Liver (tissue), 9 donors: ENCODE results near the gene LPA. TPM values are rescaled to one million over a fixed set of nuclear protein-coding genes. Genes with fewer than 3 reads are reported as not detected.

ENCODE experiments used
- DNase-seq: peaks from one replicate; pipeline ENCODE4 v3.0.0-alpha.2; 2017; ENCODE audit warnings: low spot score
- H3K27ac ChIP-seq, 2 donors: one replicate each; pipeline ENCODE4 v1.7.0; 2013; ENCODE audit warnings: inconsistent platforms in 2 of 2, low read length in 2 of 2, control low read depth in 1 of 2, low read depth in 1 of 2, mild to moderate bottlenecking in 1 of 2
- H3K27me3 ChIP-seq, 4 donors: one replicate each; pipeline versions ENCODE4 v1.6.1 to v1.7.0; 2013; ENCODE audit warnings: low read length in 3 of 4, inconsistent platforms in 1 of 4, mild to moderate bottlenecking in 1 of 4, moderate library complexity in 1 of 4; ENCODE audit not compliant: control insufficient read depth in 4 of 4, insufficient read depth in 4 of 4
- H3K36me3 ChIP-seq, 4 donors: one replicate each; pipeline versions ENCODE4 v1.6.1 to v1.7.0; 2013; ENCODE audit warnings: low read length in 3 of 4, mild to moderate bottlenecking in 3 of 4, low read depth in 1 of 4, moderate library complexity in 1 of 4; ENCODE audit not compliant: control insufficient read depth in 4 of 4, insufficient read depth in 3 of 4
- H3K4me1 ChIP-seq, 4 donors: one replicate each; pipeline versions ENCODE4 v1.6.1 to v1.7.0; 2013; ENCODE audit warnings: low read length in 3 of 4, mild to moderate bottlenecking in 3 of 4, moderate library complexity in 1 of 4; ENCODE audit not compliant: control insufficient read depth in 4 of 4, insufficient read depth in 4 of 4
- H3K4me3 ChIP-seq, 3 donors: one replicate each; pipeline versions ENCODE4 v1.6.1 to v1.7.0; 2013; ENCODE audit warnings: low read length in 3 of 3, control low read depth in 1 of 3, low read depth in 1 of 3, mild to moderate bottlenecking in 1 of 3
- H3K9ac ChIP-seq, 2 donors: one replicate each; pipeline ENCODE4 v1.7.0; 2013; ENCODE audit warnings: low read length in 2 of 2, mild to moderate bottlenecking in 2 of 2, moderate library complexity in 2 of 2, control low read depth in 1 of 2, low read depth in 1 of 2
- H3K9me3 ChIP-seq, 4 donors: one replicate each; pipeline versions ENCODE4 v1.6.1 to v1.7.0; 2013; ENCODE audit warnings: low read length in 3 of 4; ENCODE audit not compliant: control insufficient read depth in 4 of 4
- EGR1 ChIP-seq, 2 donors: IDR thresholded peaks; 2 replicates each; pipeline ENCODE4 v1.6.1; 2016 to 2018; ENCODE audit warnings: antibody characterized with exemption in 2 of 2, low read depth in 2 of 2
- FOXA1 ChIP-seq: IDR thresholded peaks from 2 replicates; pipeline ENCODE4 v1.6.1; 2016; ENCODE audit warnings: antibody characterized with exemption
- FOXA2 ChIP-seq: IDR thresholded peaks from 2 replicates; pipeline ENCODE4 v1.6.1; 2016; ENCODE audit warnings: antibody characterized with exemption
- GABPA ChIP-seq, 2 donors: IDR thresholded peaks in 1 of 2; conservative IDR thresholded peaks in 1 of 2; 2 replicates each; pipeline ENCODE4 v1.6.1; 2016; ENCODE audit warnings: antibody characterized with exemption in 2 of 2, mild to moderate bottlenecking in 1 of 2, moderate library complexity in 1 of 2
- HNF4A ChIP-seq, 2 donors: conservative IDR thresholded peaks; 2 replicates each; pipeline ENCODE4 v1.6.1; 2016; ENCODE audit warnings: antibody characterized with exemption in 2 of 2, mild to moderate bottlenecking in 2 of 2
- HNF4G ChIP-seq: IDR thresholded peaks from 2 replicates; pipeline ENCODE4 v1.6.1; 2016; ENCODE audit warnings: antibody characterized with exemption
- JUND ChIP-seq, 2 donors: IDR thresholded peaks; 2 replicates each; pipeline ENCODE4 v1.6.1; 2016; ENCODE audit warnings: antibody characterized with exemption in 2 of 2
- NR2F2 ChIP-seq: IDR thresholded peaks from 2 replicates; pipeline ENCODE4 v1.6.1; 2016; ENCODE audit warnings: antibody characterized with exemption
- RAD21 ChIP-seq, 2 donors: IDR thresholded peaks; 2 replicates each; pipeline ENCODE4 v1.6.1; 2016; ENCODE audit warnings: antibody characterized with exemption in 2 of 2, mild to moderate bottlenecking in 2 of 2
- RXRA ChIP-seq, 2 donors: IDR thresholded peaks; 2 replicates each; pipeline ENCODE4 v1.6.1; 2017 to 2018; ENCODE audit warnings: antibody characterized with exemption in 2 of 2, mild to moderate bottlenecking in 1 of 2
- SP1 ChIP-seq: IDR thresholded peaks from 2 replicates; pipeline ENCODE4 v1.6.1; 2018; ENCODE audit warnings: antibody characterized with exemption, mild to moderate bottlenecking
- TAF1 ChIP-seq: conservative IDR thresholded peaks from 2 replicates; pipeline ENCODE4 v1.6.1; 2016; ENCODE audit warnings: antibody characterized with exemption, mild to moderate bottlenecking
- YY1 ChIP-seq: IDR thresholded peaks from 2 replicates; pipeline ENCODE4 v1.6.1; 2016; ENCODE audit warnings: antibody characterized with exemption, mild to moderate bottlenecking
- WGBS: extraction: QIAGEN DNeasy Blood & Tissue Kit; methylation state at CpG from one replicate; pipeline ENCODE4 v1.1.7; 2013; 5-methylcytosine and 5-hydroxymethylcytosine counted together
- polyA plus RNA-seq, 2 donors: library from polyadenylated mRNA; stranded (reverse) in 1 of 2; unstranded in 1 of 2; fragments of 200-250 nt in 1 of 2; fragments of >200 nt in 1 of 2; fragmentation: Nextera tagmentation in 1 of 2; extraction: Ambion mirVana in 1 of 2; gene quantifications; one replicate each; pipeline versions ENCODE4 v1.2.1 to v1.2.3, GENCODE V29; 2013 to 2015
- total RNA-seq, 2 donors: library from RNA; depleted of rRNA; stranded (reverse); fragments of >200 nt; gene quantifications; one replicate each; pipeline ENCODE4 v1.2.3, GENCODE V29; 2014
- TF ChIP-seq, protein P1 (sequence below): fragments of 150-350 bp; IDR thresholded peaks from 2 replicates; pipeline ENCODE4 v1.5.1; 2017; ENCODE audit warnings: improper control_type of control experiment, low read depth, low read length; ENCODE audit not compliant: missing input control
- TF ChIP-seq, protein P2 (sequence below): IDR thresholded peaks from 2 replicates; pipeline ENCODE4 v1.6.1; 2016; ENCODE audit warnings: antibody characterized with exemption
- TF ChIP-seq, protein P3 (sequence below): IDR thresholded peaks from 2 replicates; pipeline ENCODE4 v1.6.1; 2016; ENCODE audit warnings: antibody characterized with exemption, mild to moderate bottlenecking
- TF ChIP-seq, protein P4 (sequence below): IDR thresholded peaks from 2 replicates; pipeline ENCODE4 v1.6.1; 2016; ENCODE audit warnings: antibody characterized with exemption
- TF ChIP-seq, protein P5 (sequence below): IDR thresholded peaks from 2 replicates; pipeline ENCODE4 v1.6.1; 2016; ENCODE audit warnings: antibody characterized with exemption
- donor health status: healthy.
- donor health status: healthy.
- donor health status: healthy.
- donor health status: healthy.
- donor health status: healthy.

LPA gene
- total and polyA plus RNA-seq, 4 donors: 7.9 to 62.8 (median 23.9) TPM

DNA sequence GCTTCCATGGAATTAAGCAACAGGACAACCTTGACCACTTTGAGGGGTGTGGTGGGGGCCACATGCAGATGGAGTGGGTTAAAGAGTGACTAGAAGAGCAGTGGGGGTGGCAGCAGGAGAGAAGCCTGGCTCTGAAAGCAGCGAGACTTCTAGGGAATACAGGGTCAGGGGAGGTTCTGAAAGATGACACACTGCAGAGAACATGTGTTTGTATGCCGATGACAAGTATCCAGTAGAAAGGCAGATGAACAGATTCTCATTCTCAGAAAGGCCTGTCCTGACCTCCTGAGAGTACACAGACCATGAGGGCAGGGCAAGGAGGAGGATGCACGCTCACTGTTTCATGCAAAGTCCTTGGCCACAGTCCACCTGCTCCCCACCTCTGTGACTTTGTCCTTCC, 2.9 kb downstream of the LPA start:
- DNase-seq: no peak
- Histone ChIP-seq H3K9ac (no peak overlapping the region), H3K27ac (peak overlapping the region; percentile 48 to 59), H3K36me3 (no peaks in the 10 kb centered on the region), H3K4me1 (peaks cover 6 to 36% (median 28%) of the 10 kb centered on the region in 4 donors), H3K27me3 (no peaks in the 10 kb centered on the region), H3K4me3 (no peak overlapping the region), H3K9me3 (no peaks in the 10 kb centered on the region)
- 21% methylated on average over 3 of the region's 3 CpGs for WGBS
- TF ChIP-seq EGR1 (IDR thresholded peaks at IDR 0.05; ENCODE audit: low read depth in 2 of 2) (peak in 1 of 2 donors; percentile 42), JUND (IDR thresholded peaks at IDR 0.05) (no peak), RXRA (IDR thresholded peaks at IDR 0.05) (peak; percentile 85 to 94), FOXA1 (no peak), FOXA2 (no peak), NR2F2 (no peak), SP1 (peak; percentile 62), GABPA (IDR thresholded peaks at IDR 0.05 in 1 of 2, conservative IDR thresholded peaks at IDR 0.05 in 1 of 2) (no peak), TAF1 (no peak), HNF4A (conservative IDR thresholded peaks at IDR 0.05) (peak; percentile 57 to 71), HNF4G (no peak), RAD21 (IDR thresholded peaks at IDR 0.05) (peak in 1 of 2 donors; percentile 2), YY1 (peak; percentile 13)
- TF ChIP-seq, protein P1, sequence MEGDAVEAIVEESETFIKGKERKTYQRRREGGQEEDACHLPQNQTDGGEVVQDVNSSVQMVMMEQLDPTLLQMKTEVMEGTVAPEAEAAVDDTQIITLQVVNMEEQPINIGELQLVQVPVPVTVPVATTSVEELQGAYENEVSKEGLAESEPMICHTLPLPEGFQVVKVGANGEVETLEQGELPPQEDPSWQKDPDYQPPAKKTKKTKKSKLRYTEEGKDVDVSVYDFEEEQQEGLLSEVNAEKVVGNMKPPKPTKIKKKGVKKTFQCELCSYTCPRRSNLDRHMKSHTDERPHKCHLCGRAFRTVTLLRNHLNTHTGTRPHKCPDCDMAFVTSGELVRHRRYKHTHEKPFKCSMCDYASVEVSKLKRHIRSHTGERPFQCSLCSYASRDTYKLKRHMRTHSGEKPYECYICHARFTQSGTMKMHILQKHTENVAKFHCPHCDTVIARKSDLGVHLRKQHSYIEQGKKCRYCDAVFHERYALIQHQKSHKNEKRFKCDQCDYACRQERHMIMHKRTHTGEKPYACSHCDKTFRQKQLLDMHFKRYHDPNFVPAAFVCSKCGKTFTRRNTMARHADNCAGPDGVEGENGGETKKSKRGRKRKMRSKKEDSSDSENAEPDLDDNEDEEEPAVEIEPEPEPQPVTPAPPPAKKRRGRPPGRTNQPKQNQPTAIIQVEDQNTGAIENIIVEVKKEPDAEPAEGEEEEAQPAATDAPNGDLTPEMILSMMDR: no peak
- TF ChIP-seq, protein P2, sequence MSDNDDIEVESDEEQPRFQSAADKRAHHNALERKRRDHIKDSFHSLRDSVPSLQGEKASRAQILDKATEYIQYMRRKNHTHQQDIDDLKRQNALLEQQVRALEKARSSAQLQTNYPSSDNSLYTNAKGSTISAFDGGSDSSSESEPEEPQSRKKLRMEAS: peak; percentile 74
- TF ChIP-seq, protein P3, sequence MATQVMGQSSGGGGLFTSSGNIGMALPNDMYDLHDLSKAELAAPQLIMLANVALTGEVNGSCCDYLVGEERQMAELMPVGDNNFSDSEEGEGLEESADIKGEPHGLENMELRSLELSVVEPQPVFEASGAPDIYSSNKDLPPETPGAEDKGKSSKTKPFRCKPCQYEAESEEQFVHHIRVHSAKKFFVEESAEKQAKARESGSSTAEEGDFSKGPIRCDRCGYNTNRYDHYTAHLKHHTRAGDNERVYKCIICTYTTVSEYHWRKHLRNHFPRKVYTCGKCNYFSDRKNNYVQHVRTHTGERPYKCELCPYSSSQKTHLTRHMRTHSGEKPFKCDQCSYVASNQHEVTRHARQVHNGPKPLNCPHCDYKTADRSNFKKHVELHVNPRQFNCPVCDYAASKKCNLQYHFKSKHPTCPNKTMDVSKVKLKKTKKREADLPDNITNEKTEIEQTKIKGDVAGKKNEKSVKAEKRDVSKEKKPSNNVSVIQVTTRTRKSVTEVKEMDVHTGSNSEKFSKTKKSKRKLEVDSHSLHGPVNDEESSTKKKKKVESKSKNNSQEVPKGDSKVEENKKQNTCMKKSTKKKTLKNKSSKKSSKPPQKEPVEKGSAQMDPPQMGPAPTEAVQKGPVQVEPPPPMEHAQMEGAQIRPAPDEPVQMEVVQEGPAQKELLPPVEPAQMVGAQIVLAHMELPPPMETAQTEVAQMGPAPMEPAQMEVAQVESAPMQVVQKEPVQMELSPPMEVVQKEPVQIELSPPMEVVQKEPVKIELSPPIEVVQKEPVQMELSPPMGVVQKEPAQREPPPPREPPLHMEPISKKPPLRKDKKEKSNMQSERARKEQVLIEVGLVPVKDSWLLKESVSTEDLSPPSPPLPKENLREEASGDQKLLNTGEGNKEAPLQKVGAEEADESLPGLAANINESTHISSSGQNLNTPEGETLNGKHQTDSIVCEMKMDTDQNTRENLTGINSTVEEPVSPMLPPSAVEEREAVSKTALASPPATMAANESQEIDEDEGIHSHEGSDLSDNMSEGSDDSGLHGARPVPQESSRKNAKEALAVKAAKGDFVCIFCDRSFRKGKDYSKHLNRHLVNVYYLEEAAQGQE: peak; percentile 17
- TF ChIP-seq, protein P4, sequence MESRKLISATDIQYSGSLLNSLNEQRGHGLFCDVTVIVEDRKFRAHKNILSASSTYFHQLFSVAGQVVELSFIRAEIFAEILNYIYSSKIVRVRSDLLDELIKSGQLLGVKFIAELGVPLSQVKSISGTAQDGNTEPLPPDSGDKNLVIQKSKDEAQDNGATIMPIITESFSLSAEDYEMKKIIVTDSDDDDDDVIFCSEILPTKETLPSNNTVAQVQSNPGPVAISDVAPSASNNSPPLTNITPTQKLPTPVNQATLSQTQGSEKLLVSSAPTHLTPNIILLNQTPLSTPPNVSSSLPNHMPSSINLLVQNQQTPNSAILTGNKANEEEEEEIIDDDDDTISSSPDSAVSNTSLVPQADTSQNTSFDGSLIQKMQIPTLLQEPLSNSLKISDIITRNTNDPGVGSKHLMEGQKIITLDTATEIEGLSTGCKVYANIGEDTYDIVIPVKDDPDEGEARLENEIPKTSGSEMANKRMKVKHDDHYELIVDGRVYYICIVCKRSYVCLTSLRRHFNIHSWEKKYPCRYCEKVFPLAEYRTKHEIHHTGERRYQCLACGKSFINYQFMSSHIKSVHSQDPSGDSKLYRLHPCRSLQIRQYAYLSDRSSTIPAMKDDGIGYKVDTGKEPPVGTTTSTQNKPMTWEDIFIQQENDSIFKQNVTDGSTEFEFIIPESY: peak; percentile 57
- TF ChIP-seq, protein P5, sequence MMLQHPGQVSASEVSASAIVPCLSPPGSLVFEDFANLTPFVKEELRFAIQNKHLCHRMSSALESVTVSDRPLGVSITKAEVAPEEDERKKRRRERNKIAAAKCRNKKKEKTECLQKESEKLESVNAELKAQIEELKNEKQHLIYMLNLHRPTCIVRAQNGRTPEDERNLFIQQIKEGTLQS: no peak
